Psoas muscle (tissue), 8 donors: ENCODE measurements around the gene KIAA1143. TPM values are rescaled to one million over a fixed set of nuclear protein-coding genes. Genes with fewer than 3 reads are reported as not detected.

ENCODE experiments used
- ATAC-seq, 4 donors: fragments of 200-7000 bp; cut with Tn5 transposase; one replicate each; pipeline ENCODE4 v1.9.1; 2020; ENCODE audit warnings: moderate library complexity in 3 of 4, mild to moderate bottlenecking in 2 of 4
- DNase-seq, 2 donors: peaks; one replicate each; pipeline ENCODE4 v3.0.0-alpha.2; 2020
- H3K27ac ChIP-seq: fragments of 200-600 bp; one replicate; pipeline ENCODE4 v1.8.0; 2022
- H3K27me3 ChIP-seq, 3 donors: fragments of 200-600 bp in 1 of 3; one replicate each; pipeline versions ENCODE4 v1.6.1 to v1.8.0; 2013 to 2022; ENCODE audit warnings: low read length in 2 of 3, mild to moderate bottlenecking in 2 of 3, moderate library complexity in 1 of 3; ENCODE audit not compliant: insufficient read depth in 3 of 3
- H3K36me3 ChIP-seq, 2 donors: fragments of 200-600 bp in 1 of 2; one replicate each; pipeline versions ENCODE4 v1.6.1 to v1.8.0; 2013 to 2022; ENCODE audit warnings: low read depth in 1 of 2, mild to moderate bottlenecking in 1 of 2, moderate library complexity in 1 of 2; ENCODE audit not compliant: insufficient read depth in 1 of 2
- H3K4me1 ChIP-seq: fragments of 200-600 bp; one replicate; pipeline ENCODE4 v1.8.0; 2022
- H3K4me3 ChIP-seq: fragments of 200-600 bp; one replicate; pipeline ENCODE4 v1.8.0; 2022; ENCODE audit warnings: mild to moderate bottlenecking
- H3K9me3 ChIP-seq: fragments of 200-600 bp; one replicate; pipeline ENCODE4 v1.8.0; 2022
- WGBS, 3 donors: extraction: QIAGEN DNeasy Blood & Tissue Kit; methylation state at CpG; one replicate each; pipeline versions ENCODE4 v1.1.6 to v1.1.7; 2013; 5-methylcytosine and 5-hydroxymethylcytosine counted together
- intact Hi-C, 2 donors: fragments of 100-400 bp; cut with DNase I; formaldehyde crosslinking; loops; one replicate each; pipeline versions ENCODE4 v1.11.0 to v1.14.2; 2022
- polyA plus RNA-seq, 3 donors: library from polyadenylated mRNA; stranded (reverse); fragments of 200-250 nt; gene quantifications; one replicate each; pipeline ENCODE4 v1.2.3, GENCODE V29; 2013
- total RNA-seq, 4 donors: library from RNA; stranded (reverse); fragmentation: NEBNext Ultra II Directional in 2 of 4; extraction: Animal tissue kit (Norgen Biotek cat#: 25700) in 2 of 4; gene quantifications; one replicate each; pipeline versions ENCODE4 v1.2.1 to v1.2.4, GENCODE V29; 2021 to 2023
- TF ChIP-seq, protein P1 (sequence below): fragments of 200-600 bp; IDR thresholded peaks from one replicate; pipeline ENCODE4 v1.8.0; 2022; ENCODE audit warnings: antibody characterized with exemption
- donor health status: healthy with polysubstance abuse.
- donor health status: DM: no; HTN: no; CAD: no; lungs with moderate emphysema.
- donor health status: Bipolar disorder and iron deficiency.
- donor health status: healthy.
- donor health status: DM: yes; HTN: yes; CAD: no.
- donor health status: DM: no; HTN: no; CAD: no.
- donor health status: DM: no; HTN: no; CAD: no.
- donor health status: DM: yes; HTN: yes; CAD: no.

Gene KIAA1143
- total and polyA plus RNA-seq, 7 donors: 8.8 to 45.7 (median 26.7) TPM

GRCh38 chr3:44795197-44795596, 33.8 kb upstream of the KIAA1143 start:
- Histone ChIP-seq H3K4me3 (no peak overlapping the region), H3K36me3 (no peaks in the 10 kb centered on the region), H3K4me1 (no peaks in the 10 kb centered on the region), H3K27me3 (no peaks in the 10 kb centered on the region), H3K27ac (no peak overlapping the region), H3K9me3 (no peaks in the 10 kb centered on the region)
- TF ChIP-seq, protein P1, sequence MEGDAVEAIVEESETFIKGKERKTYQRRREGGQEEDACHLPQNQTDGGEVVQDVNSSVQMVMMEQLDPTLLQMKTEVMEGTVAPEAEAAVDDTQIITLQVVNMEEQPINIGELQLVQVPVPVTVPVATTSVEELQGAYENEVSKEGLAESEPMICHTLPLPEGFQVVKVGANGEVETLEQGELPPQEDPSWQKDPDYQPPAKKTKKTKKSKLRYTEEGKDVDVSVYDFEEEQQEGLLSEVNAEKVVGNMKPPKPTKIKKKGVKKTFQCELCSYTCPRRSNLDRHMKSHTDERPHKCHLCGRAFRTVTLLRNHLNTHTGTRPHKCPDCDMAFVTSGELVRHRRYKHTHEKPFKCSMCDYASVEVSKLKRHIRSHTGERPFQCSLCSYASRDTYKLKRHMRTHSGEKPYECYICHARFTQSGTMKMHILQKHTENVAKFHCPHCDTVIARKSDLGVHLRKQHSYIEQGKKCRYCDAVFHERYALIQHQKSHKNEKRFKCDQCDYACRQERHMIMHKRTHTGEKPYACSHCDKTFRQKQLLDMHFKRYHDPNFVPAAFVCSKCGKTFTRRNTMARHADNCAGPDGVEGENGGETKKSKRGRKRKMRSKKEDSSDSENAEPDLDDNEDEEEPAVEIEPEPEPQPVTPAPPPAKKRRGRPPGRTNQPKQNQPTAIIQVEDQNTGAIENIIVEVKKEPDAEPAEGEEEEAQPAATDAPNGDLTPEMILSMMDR: no peak
- DNase-seq (no peak), ATAC-seq (no peak)
- 94 to 96% (median 94%) methylated on average over 4 of the region's 4 CpGs for WGBS, 3 donors
- intact Hi-C loops: no loop called here

DNA sequence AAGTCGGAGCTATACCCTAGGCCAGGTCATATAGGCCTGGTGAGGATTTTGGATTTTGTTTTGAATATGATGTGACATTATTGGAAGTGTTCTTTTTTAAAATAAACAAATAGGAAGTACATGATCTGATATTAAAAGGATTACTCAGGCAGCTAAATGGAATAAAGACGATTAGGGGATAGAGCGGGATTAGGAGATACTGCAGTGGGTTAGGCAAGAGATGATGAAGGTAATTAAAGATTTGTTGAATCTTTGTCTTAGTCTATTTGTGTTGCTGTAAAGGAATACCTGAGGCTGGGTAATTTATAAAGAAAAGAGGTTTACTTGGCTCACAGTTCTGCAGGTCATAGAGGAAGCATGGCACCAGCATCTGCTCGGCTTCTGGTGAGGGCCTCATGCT, 21.5 kb upstream of the KIAA1143 start:
- H3K27me3 ChIP-seq: no peaks in the 10 kb centered on the region
- TF ChIP-seq, protein P1: no peak
- ATAC-seq (no peak), DNase-seq (no peak)
- intact Hi-C loops: no loop called here
- WGBS, 3 donors: 97 to 99% (median 97%) methylated on average over 4 of the region's 4 CpGs
- no peaks in the 10 kb centered on the region for H3K4me1 ChIP-seq
- H3K9me3 ChIP-seq: no peaks in the 10 kb centered on the region
- no peak overlapping the region for H3K4me3 ChIP-seq
- no peak overlapping the region for H3K27ac ChIP-seq
- no peaks in the 10 kb centered on the region for H3K36me3 ChIP-seq

- Histone ChIP-seq H3K36me3 (no peaks in the 10 kb centered on the region), H3K4me3 (no peak overlapping the region), H3K9me3 (peaks cover 25% of the 10 kb centered on the region), H3K27me3 (no peaks in the 10 kb centered on the region), H3K27ac (no peak overlapping the region), H3K4me1 (no peaks in the 10 kb centered on the region)
- no peak for DNase-seq
- no peak for ATAC-seq
- intact Hi-C loops: no loop called here
- WGBS, 3 donors: 93 to 100% (median 98%) methylated on average over 1 of the region's 1 CpG
- TF ChIP-seq, protein P1: no peak
Measured at GRCh38 chr3:44772099-44772442, 10.7 kb upstream of the KIAA1143 start.

DNA sequence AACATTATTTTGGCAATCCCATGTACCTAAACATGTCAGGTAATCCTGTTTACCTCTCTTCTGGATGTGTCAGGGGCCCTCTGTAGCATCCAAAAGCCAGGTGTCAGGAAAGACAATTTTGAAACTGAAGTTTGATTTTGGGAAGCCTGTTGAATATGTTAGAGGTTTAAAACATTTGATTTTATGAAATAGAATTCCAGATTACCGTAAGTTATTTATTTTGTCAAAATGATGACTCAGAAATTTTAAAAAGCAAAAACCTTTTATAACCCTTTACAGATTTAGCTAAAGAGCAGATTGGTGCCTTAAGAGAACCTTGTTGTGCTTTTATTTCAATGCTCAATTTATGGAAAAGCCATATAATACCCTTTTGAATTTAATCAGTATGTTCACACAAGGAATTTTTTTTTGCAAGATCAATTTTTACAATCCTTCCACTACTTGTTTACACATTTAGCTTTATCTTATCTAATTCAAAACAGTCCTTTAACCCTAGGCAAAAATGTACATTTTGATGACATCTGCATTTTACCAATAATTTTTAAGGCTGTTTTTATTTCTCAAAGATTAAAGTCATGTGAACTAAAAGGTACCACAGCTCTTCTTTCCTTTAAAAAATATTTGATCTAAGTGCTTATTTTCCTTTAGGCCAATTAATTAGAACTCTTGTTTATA, 10.1 kb upstream of the KIAA1143 start:
- TF ChIP-seq, protein P1: no peak
- peaks cover 25% of the 10 kb centered on the region for H3K9me3 ChIP-seq
- DNase-seq: no peak
- H3K27me3 ChIP-seq: no peaks in the 10 kb centered on the region
- H3K4me1 ChIP-seq: no peaks in the 10 kb centered on the region
- no peaks in the 10 kb centered on the region for H3K36me3 ChIP-seq
- ATAC-seq: no peak
- 94 to 100% (median 94%) methylated on average over 1 of the region's 1 CpG for WGBS, 3 donors
- intact Hi-C loops: no loop called here
- H3K27ac ChIP-seq: no peak overlapping the region
- H3K4me3 ChIP-seq: no peak overlapping the region

DNA sequence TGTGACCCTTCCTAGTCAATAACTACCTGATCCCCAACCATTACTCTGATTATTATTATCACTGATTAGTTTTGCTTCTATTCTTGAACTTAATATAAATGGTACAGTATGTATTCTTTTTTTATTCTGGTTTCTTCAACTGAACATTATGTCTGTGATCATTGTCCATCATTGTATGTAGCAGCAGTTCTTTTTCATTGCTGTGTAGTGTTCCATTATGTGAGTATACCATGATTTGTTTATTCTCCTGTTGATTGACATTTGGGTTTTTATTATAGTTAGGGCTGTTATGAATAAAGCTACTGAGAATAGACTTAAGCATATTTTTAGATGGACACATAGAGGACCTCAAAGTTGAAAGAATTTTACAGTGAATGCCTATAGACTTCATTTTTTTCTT, 2.8 kb upstream of the KIAA1143 start:
- Histone ChIP-seq H3K27me3 (no peaks in the 10 kb centered on the region), H3K36me3 (peaks cover 0 to 3% of the 10 kb centered on the region in 2 donors), H3K27ac (no peak overlapping the region), H3K4me1 (peaks cover 7% of the 10 kb centered on the region), H3K9me3 (peaks cover 8% of the 10 kb centered on the region), H3K4me3 (no peak overlapping the region)
- DNase-seq (no peak), ATAC-seq (no peak)
- TF ChIP-seq, protein P1: no peak
- intact Hi-C loops: loop anchor here in 1 of 2 donors (5.0 kb wide), 2 partner anchors 98 to 148 kb away; partner anchors contain the start of gene TMEM42
